Measurements from ENCODE around the gene CPE. TPM values are rescaled to one million over a fixed set of nuclear protein-coding genes. Genes with fewer than 3 reads are reported as not detected.
A peak's percentile ranks its signal among the peaks of the same experiment; 100 is the strongest.
"Not testable (repeated sequence)": the region's sequence is repeated elsewhere in the genome, so short reads cannot be mapped to it uniquely, and the experiment has no call there.

Gene CPE
- polyA plus RNA-seq, 12 donors: 53.7 to 131 (median 67.8) TPM; not detected in 1

DNA sequence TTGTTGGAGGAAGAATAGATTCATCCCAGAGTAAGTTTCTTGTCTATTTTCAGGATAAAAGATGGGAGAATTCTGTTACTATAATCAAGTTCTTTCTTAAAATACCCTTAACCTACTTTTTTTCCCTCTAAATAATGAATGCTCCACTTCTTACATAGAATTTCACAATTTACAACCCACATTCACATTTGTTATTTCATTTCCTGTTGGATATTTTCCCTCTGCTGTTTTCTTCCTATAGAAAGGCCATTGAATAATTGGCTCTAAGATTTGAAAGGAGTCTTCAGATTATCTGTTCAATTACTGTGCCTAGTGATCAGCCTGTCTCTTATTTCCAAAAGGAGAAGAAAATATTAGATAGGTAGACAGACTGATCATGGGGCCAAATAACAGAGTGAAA lies 79.7 kb downstream of the CPE start:
- no peak for DNase-seq

DNA sequence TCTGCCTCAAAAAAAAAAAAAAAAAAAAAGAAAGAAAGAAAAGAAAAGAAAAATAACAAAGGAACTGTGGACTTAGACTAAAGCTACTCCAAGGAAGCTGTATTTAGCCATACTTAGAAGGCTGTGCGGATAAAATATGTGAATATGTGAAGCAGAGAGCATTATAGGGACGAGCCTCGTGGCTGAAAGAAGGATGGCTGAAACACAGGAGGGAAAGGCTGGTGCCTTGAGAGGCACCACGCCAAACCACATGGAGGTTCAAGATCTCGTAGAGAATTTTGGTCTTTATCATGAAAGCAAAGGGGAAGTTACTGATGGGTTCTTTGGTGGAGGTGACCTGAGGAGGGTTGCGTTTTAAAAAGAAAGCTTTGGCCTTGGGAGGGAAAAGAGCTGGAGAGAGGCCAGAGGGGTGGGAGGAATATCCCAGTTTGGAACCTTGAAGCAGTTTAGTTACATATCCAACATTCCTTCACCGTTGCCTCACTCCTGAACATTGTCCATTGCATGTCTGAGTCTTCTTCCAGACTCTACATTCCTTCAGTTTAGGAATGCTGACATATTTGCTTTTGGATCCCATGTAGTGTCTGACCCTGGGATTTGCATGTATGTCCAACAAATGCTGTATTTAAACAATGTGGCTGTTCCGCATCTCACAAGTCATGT lies 82.5 kb downstream of the CPE start:
- DNase-seq: peak; percentile 85

DNA sequence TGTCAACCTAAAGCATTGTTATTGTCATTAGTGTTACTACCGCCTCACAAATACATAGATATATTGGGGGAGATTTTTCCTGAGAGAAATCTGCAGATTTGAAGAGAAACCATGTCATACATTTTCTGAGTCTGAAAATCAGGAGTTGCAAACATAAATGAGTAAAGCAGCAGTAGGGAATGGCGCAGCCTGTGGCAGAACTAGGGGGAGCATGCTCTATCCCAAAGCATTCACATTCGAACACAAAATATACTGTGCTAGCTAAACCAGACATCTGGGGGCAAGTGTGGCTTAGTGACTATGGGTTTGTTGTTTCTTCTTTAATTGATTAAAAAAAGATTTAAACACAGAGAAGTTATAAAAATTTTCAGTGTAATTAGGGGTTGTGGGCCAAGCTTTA lies 83.2 kb downstream of the CPE start:
- no peak for DNase-seq

DNA sequence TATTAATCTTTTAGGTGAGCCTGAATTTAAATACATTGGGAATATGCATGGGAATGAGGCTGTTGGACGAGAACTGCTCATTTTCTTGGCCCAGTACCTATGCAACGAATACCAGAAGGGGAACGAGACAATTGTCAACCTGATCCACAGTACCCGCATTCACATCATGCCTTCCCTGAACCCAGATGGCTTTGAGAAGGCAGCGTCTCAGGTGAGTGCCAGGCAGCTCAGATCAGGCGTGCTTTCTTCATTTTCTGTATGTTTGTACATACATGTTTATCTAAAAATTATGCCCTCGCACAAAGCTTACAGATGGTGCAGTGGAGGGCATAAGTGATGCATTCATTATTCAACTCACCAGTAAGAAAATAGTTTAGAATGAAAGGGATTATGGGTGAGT lies 85.6 kb downstream of the CPE start:
- DNase-seq: no peak

DNA sequence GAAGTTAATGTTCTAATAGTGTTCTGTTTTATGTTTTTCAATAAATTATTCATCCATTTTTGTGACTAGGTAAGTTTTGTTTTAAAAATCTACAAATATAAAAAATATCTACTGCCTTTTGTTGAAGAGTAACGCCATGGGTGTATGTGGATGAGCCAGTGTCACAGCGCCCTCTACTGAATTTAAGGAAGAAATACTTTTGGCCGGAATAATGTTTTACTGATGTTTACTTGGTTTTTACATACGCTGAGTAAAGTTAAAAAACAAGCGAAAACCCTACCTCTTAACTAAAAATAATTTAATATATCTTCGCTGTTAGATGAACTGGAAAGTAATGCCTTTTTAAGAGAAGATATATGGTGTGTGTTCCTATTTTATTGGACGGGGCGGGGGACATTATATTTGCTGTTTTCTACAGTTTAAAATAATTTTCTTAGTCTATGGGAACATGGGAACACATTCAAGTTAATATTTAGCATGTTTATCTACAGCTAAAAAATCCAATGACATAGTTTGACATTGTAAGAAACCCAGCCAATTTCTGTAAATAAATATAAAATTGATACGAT lies 86.1 kb downstream of the CPE start:
- DNase-seq: peak; percentile 61

DNA sequence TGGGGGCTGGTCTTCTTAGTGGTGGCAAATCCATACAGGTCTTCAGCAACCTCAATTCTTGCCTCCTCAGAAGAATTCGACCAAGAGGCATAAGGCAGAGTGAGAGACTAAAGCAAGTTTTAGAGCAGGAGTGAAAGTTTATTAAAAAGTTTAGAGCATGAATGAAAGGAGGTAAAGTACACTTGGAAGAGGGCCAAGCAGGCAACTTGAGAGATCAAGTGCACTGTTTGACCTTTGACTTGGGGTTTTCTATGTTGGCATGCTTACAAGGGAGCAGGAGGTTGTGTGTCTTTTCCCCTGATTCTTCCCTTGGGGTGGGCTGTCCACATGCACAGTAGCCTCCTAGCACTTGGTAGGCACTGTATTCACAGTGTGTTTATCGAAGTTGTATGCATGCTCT lies 91.2 kb downstream of the CPE start:
- no peak for DNase-seq

DNA sequence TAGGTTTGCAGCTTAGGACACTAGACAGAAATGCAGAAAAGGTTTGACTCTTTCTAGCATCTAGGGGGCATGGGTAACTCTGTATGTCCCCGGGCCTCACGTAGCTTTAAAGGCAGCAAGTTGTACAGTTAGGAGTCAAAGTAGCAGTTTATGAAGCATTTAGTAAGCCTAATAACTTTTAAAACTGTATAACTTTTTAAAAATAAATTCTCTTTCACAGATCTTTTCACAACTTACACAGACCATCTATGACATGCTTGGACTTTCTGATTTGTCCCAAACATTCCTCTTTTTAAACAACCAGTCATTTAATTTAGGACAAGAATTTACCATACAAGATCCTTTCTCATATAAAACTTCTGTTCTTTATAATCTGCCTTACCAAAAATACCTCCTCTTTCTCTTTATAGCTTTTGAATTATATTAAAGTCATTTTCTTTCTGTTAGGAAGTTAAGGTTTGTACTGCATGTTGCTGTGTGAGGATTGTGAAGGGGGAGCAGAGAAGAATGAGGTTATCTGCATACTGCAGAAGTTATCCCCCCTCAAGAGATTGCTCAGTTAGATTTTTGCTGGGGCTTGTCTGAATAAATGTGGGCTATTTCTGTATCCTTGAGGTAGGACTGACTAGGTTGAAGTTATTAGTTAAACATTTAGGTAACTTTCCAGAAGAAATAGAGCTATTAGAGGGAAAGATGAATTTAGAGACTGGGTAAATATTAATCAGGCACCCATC lies 94.3 kb downstream of the CPE start:
- no peak for DNase-seq

DNA sequence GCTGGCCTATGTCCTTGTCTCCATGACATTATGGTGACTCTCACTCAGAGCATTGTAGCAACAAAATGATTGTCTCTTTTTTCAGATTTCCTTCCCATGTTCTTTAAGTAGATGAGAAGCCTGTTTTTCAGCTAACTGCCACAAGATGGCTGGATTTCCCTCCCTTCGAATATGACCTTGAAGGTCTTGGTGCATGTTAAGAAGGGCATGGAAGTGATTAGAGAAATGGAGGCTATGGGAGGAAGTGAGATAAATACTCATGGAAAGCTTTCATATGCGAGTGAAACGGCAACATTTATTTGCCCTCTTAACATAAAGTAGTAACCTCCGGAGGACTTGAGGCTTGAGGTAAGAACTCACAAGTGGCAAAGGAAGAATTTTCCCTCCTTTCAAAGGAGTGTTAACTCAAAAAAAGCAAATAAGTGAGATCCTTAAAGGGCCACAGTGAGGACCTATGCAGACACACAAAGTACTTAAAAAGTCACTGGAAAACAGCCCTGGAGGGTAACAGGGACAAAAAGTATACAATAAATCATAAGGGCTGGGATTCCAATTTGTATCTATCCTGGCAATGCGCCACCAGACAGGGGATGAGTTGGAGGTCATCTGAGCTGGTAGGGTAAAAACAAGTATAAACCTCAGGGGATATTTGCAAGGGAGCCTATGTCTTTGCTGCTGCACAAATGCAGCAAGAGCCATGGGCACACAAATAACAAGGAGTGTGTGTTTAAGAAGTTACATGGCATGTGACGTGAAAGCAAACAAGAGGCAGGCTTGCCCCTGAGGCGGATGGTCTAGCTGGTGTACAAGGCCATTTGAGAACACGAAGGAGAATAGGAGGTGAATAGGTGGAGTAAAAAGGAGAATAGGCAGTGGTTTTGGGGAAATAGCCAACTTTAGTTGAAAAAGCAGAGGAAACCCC lies 96.2 kb downstream of the CPE start:
- no peak for DNase-seq

DNA sequence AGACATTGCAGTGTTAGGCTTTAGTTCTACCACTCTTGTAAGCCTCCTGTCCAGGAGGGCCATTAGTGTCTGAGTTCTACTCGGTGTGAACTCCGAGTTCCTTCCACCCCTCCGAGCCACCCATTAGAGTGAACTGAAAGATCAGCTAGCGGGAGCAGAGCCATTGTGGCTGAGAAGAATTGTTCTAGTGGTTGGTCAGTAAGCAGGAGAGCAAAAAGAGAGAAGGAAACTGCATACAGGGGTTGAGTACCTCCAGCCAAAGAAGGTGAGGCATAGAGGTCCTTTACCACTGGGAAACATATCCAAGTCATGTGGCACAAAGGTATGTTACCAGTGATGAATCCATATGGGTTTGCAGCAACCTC lies 96.9 kb downstream of the CPE start:
- no peak for DNase-seq

DNA sequence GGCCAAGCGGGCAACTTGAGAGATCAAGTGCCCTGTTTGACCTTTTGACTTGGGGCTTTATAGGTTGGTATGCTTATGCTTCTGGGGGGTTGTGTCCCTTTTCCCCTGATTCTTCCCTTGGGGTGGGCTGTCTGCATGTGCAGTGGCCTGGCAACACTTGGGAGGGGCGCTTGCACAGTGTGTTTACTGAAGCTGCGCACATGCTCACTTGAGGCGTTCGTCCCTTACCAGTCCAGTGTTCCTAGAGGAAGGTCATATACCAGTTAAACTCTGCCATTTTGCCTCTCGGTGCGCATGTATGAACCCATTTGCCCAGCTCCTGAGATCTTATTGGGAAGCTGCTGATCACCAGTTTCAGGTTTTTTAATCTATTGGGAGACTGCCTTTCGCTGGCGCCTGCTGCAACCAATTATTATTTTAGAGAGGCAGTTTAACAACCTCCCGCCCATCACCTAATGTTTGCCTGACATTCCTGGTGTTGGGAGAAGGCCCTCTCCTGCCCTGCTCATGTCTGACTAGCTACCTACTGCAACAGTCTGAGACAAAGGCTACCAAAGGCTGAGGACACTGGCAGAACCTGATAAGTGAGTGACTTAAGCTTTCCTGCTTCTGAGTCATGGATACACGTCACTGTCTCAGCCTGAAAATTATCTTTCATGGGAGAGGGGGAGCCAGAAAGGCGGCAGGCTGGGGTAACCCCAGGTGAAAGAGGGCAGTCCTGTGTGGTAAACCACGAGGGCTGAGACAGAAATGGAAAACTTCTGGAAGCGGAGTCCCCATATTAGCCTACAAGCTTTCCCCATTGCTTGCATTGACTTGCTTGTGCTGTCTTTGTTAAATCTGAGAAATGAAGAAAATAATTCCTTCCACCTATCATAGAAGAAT lies 97.6 kb downstream of the CPE start:
- no peak for DNase-seq

DNA sequence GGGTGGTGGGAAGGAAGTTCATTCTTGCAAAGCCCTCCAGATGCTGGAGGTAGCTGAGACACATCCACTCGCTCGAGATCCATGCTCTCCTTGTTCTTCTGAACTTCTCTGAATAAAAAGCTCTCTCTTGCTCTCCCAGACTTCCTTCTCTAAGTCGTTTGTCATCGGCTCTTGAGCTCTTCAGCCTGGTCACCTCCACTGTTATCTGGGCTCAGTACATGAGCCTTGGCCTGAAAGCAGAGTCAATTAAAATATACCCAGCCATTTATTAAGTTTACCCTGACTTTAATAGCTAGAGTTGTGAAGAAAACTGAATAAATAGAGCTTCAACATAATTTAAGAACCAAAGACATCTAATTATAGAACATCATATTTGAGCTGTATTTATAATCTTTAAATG lies 99.0 kb downstream of the CPE start:
- no peak for DNase-seq

DNA sequence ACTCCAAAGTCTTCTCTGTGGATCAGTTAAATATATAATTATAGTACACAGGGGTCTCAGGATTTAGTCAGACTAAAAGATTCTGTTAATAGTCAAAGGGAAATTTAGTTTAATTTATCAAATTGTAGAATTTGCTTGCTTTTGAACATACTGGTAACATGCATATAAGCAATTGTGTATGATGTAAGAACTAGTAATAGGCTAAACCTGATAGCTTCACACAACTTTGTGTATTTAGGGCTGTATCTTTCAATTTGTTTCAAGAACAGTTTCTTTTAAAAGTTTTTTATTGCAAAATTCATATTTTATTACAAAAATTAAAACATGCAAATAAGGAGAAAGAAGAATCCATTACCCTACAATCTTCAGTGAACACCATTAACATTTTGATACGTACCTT lies 99.5 kb downstream of the CPE start:
- no peak for DNase-seq

DNA sequence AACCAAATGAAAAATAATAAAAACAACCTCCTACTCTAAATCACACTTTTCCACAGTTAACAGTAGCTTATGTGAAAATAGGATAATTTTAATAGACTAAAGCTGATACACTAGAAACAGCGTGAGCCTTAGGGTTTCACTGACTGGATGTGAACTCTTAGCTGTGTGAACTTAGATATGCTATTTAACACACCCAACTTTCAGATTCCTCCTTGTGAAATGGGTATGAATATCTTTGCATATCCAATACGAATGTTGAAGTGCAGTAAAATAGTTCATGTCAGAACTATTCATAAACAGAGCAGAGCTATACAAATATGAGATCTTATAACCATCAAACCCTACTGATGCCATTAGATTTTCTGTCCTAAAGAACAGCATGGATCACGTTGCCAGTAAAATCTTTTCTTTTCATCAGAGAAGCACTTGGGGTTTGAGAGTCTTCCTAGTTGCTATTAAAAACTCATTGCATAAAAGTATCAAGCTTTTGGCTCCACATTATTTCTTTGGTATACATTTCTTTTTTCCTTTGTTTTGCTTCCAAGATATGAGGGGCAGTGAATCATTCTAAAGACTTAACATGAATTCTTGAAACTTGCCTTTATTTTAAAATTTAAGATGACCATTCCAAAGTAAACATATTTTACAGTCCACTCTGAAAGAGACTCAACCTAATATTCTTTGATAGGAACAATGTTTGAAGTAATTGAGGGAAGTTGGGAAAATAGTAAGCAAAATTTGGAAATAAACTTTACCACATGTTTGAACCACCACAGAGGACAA lies 102.4 kb downstream of the CPE start:
- DNase-seq: no peak

DNA sequence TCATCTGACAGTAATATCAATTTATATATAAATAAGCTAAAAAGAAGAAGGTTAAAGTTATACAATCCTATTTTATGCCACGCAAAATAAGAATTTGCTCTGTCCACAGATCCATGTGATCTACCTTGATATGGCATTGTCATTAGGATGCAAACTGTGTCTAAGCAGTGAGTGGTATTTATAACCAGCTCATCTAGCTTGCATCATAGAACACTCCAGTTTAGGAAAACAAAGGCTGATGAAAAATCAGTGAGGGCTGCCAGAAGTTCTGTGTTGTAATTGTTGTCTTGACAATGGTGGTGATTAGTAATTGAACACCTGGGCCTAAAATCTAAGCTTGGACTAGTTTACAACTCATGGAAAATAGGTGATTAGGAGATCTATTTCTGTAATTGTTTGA lies 111.0 kb downstream of the CPE start:
- DNase-seq: no peak

DNA sequence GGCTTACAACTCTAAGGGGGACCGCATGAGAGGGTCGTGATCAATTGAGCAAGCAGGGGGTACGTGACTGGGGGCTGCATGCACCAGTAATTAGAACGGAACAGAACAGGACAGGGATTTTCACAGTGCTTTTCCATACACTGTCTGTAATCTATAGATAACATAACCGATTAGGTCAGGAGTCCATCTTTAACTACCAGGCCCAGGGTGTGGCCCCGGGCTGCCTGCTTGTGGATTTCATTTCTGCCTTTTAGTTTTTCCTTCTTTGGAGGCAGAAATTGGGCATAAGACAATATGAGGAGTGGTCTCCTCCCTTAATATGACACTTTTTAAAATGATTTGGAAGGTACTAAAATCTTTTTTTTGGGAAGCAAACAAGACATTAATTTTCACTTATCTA lies 113.8 kb downstream of the CPE start:
- DNase-seq: not testable (repeated sequence)

DNA sequence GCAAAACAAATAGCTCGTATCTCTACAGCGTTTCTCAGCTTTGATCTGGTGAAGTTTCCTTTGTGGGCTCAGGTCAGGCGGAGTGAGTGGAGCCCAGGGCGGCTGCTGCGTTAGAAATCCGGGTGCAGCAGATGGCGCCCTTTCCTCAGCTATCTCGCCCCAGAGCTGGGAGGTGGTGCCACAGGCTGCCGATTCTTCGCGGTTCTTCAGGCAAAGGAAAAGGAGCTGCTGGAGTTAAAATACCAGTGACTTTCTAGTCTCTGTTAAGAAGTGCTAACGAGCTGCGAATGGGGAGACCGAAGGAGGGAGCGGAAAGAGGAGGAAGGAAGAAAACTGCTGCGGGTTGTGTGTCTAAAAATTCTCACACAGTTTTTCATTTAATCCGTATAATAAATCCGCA lies 114.6 kb downstream of the CPE start:
- DNase-seq: peak; percentile 73

DNA sequence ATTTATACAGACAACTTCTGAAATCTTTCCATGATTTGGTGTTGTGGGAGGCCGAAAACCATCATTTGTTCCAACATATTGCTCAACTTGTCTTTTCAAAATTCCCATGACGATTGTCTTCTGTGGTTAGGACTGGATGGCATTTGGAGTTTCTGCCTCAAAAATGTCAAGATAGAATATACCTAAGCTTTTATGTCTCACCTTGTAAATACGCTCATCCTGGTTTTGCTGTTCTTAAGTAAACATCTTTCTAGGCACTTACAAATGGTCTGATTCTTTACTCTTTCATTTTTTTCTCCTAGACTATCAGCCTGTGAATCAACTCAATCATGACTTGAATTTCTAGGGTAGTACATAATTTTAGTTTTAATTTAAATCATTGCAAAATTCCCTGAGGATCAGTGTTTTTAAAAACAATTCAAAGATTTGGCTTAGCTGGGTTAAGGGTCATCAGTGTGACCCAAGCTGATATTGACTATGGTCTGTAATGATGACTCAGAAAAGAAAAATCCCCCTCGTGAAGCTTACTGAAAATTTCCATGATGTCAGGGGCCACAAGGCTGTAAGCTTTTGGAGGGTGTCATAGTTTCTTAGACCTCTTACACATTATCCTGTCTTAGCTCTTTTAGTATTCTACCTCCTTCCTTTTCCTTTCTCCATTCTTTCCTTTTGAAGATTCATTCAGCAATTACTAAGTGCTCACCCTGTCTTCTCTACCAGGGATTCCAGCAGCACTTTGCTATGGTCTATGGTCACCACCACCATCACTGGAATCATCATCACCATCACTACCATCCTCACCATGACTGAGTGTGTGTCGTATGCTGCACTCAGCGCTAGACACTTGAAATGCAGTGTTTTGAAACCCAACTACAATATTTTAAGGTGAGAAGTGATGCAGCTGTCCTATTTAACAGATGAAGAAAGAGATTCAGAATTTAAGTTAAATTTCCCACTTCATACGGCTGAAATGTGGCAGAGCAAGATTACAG lies 124.4 kb downstream of the CPE start:
- DNase-seq: no peak

DNA sequence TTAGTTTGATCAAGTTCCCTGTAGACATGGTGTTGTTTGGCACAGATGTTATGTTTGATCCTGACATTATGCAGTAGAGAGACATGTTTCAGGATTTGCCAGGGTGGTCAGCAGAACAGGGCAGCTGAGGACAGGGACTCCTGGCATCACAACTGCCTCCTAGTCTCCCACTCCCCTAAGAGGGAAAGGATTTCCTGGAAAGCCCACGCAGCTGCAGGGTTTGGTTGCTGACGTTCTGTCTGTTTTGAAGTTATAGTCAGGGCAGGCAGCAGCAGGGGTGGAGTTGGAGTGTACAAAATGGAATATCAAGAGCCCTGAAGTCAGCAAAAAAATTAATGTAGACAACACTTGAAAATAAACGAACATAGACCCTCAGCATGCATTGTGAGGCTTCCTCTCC lies 125.4 kb downstream of the CPE start:
- no peak for DNase-seq
